OCI-LY1 (cell line): ENCODE data around the gene MTFR2.

Experiments
- H2AFZ ChIP-seq: fragments of 200-600 bp; sonication (generic), shearing (Covaris generic); 2 replicates; pipeline ENCODE4 v1.6.0; 2014; ENCODE audit warnings: antibody characterized with exemption, mild to moderate bottlenecking, low read length
- H3F3A ChIP-seq: fragments of 200-600 bp; sonication (generic), shearing (Covaris generic); 2 replicates; pipeline ENCODE4 v1.6.0; 2014; ENCODE audit warnings: mild to moderate bottlenecking, antibody characterized with exemption, low read length, moderate library complexity; ENCODE audit not compliant: insufficient read depth
- H3K27ac ChIP-seq: fragments of 200-600 bp; sonication (generic); 2 replicates; pipeline ENCODE4 v1.5.1; 2014; ENCODE audit warnings: low read length, mixed run types, mild to moderate bottlenecking, low read depth; ENCODE audit not compliant: poor library complexity, severe bottlenecking
- H3K27me3 ChIP-seq: fragments of 200-600 bp; sonication (generic); 2 replicates; pipeline ENCODE4 v1.6.0; 2014; ENCODE audit warnings: antibody characterized with exemption, mild to moderate bottlenecking, low read length, moderate library complexity; ENCODE audit not compliant: insufficient read depth
- H3K36me3 ChIP-seq: fragments of 200-600 bp; sonication (generic); 2 replicates; pipeline ENCODE4 v1.6.1; 2014; ENCODE audit warnings: mild to moderate bottlenecking, antibody characterized with exemption, low read length, moderate library complexity, mixed read lengths; ENCODE audit not compliant: insufficient read depth
- H3K4me1 ChIP-seq: fragments of 200-600 bp; sonication (generic); 2 replicates; pipeline ENCODE4 v1.5.1; 2014; ENCODE audit warnings: mild to moderate bottlenecking, low read length, moderate library complexity; ENCODE audit not compliant: insufficient read depth, severe bottlenecking
- H3K4me2 ChIP-seq: fragments of 200-600 bp; sonication (generic), shearing (Covaris generic); 2 replicates; pipeline ENCODE4 v1.6.1; 2014; ENCODE audit warnings: low read length
- H3K4me3 ChIP-seq: fragments of 200-600 bp; sonication (generic); 2 replicates; pipeline ENCODE4 v1.5.1; 2014; ENCODE audit warnings: low read length, low read depth, mild to moderate bottlenecking, mixed read lengths; ENCODE audit not compliant: poor library complexity, severe bottlenecking
- H3K79me2 ChIP-seq: fragments of 200-600 bp; shearing (Covaris generic); 2 replicates; pipeline ENCODE4 v1.6.1; 2016; ENCODE audit warnings: mixed run types, low read length, mixed read lengths; ENCODE audit not compliant: insufficient read depth
- H3K9ac ChIP-seq: fragments of 200-600 bp; sonication (generic), shearing (Covaris generic); 2 replicates; pipeline ENCODE4 v1.6.1; 2014; ENCODE audit warnings: mild to moderate bottlenecking, low read length, mixed read lengths
- H3K9me2 ChIP-seq: fragments of 200-600 bp; sonication (generic), shearing (Covaris generic); 2 replicates; pipeline ENCODE4 v1.6.1; 2014; ENCODE audit warnings: low read depth, mild to moderate bottlenecking, low read length, mixed read lengths
- H3K9me3 ChIP-seq: fragments of 200-600 bp; shearing (Covaris generic); 2 replicates; pipeline ENCODE4 v1.6.1; 2014; ENCODE audit warnings: low read length, mixed read lengths
- H4K20me1 ChIP-seq: fragments of 200-600 bp; sonication (generic), shearing (Covaris generic); 2 replicates; pipeline ENCODE4 v1.6.0; 2016; ENCODE audit warnings: mild to moderate bottlenecking, low read length; ENCODE audit not compliant: insufficient read depth
- EZH2 ChIP-seq: fragments of 200-600 bp; sonication (generic), shearing (Covaris generic); IDR thresholded peaks from 2 replicates; pipeline ENCODE4 v1.8.0; 2017; ENCODE audit warnings: borderline replicate concordance, mixed run types, mild to moderate bottlenecking, antibody characterized with exemption, low read length, moderate library complexity, mixed read lengths
- TF ChIP-seq, protein P1 (sequence below): fragments of 200-600 bp; sonication (generic), shearing (Covaris generic); IDR thresholded peaks from 2 replicates; pipeline ENCODE4 v1.5.1; 2017; ENCODE audit warnings: mild to moderate bottlenecking, antibody characterized with exemption, low read length, moderate library complexity, mixed read lengths

The MTFR2 gene

GRCh38 chr6:136284909-136285308 lies 34.8 kb upstream of the MTFR2 start:
- Histone ChIP-seq H3K9ac (no peak overlapping the region; the same call in 1 of the 2 replicates), H3K27me3 (no peaks in the 10 kb centered on the region), H3K9me3 (no peaks in the 10 kb centered on the region), H3K36me3 (peaks cover 68% of the 10 kb centered on the region), H4K20me1 (peaks cover 12% of the 10 kb centered on the region), H3K4me2 (peak overlapping the region; percentile 44), H3K4me1 (peaks cover 69% of the 10 kb centered on the region), H2AFZ (no peak overlapping the region), H3K9me2 (no peaks in the 10 kb centered on the region), H3K4me3 (peak overlapping the region; percentile 31), H3F3A (no peaks in the 10 kb centered on the region), H3K79me2 (peaks cover 92% of the 10 kb centered on the region), H3K27ac (no peak overlapping the region)
- no peak for TF ChIP-seq EZH2
- TF ChIP-seq, protein P1, sequence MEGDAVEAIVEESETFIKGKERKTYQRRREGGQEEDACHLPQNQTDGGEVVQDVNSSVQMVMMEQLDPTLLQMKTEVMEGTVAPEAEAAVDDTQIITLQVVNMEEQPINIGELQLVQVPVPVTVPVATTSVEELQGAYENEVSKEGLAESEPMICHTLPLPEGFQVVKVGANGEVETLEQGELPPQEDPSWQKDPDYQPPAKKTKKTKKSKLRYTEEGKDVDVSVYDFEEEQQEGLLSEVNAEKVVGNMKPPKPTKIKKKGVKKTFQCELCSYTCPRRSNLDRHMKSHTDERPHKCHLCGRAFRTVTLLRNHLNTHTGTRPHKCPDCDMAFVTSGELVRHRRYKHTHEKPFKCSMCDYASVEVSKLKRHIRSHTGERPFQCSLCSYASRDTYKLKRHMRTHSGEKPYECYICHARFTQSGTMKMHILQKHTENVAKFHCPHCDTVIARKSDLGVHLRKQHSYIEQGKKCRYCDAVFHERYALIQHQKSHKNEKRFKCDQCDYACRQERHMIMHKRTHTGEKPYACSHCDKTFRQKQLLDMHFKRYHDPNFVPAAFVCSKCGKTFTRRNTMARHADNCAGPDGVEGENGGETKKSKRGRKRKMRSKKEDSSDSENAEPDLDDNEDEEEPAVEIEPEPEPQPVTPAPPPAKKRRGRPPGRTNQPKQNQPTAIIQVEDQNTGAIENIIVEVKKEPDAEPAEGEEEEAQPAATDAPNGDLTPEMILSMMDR: no peak

DNA sequence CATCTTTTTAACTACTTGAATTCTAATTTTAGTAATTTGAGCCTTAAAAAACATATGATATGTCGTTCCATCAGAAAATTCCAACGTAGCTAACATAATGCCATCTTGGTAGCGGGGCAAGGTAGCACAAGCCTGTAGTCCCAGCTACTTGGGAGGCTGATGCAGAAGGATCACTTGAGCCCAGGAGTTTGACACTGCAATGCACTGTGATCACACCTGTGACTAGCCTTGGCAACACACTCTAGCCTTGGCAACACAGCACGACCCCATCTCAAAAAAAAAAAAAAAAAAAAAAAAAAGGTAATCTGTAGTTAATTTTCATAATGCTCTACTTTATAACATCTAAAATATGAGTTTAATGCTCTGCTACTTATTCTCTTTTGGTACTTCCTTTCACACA lies 32.8 kb upstream of the MTFR2 start:
- TF ChIP-seq, protein P1: no peak
- Histone ChIP-seq H3K9ac (no peak overlapping the region), H3K4me2 (peak overlapping the region; percentile 39; the same call in 1 of the 2 replicates), H3K27ac (no peak overlapping the region), H3F3A (no peaks in the 10 kb centered on the region), H3K36me3 (peaks cover 71% of the 10 kb centered on the region), H3K79me2 (peaks cover 94% of the 10 kb centered on the region), H2AFZ (no peak overlapping the region), H3K4me1 (peaks cover 62% of the 10 kb centered on the region), H4K20me1 (peaks cover 10% of the 10 kb centered on the region), H3K9me3 (no peaks in the 10 kb centered on the region), H3K27me3 (no peaks in the 10 kb centered on the region), H3K4me3 (no peak overlapping the region), H3K9me2 (no peaks in the 10 kb centered on the region)

DNA sequence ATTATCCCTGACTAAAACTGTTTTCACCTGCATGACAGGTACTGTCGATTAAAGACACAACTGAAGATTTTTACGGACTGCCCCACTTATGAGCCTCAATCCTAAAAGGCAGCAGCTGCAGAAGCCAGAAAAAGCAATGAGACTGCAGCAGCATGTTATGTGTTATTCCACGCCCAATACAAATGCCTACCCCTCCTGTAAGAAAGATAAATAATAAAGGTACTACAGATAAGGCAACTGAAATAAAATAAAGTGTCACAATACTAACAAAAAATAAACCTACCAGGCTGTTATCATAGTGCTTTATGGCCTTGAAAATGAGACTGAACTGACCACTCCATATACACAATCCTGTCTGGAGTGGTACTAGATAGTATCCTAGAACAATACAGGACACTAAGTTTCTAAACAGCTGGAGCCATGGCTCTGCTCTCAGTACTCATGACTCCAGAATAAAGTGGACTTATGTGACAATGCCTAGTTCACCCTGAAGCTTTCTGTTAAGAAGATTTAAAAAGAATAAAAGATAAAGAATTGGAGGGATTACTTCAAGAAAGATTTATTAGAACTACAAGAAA lies 30.0 kb upstream of the MTFR2 start:
- Histone ChIP-seq H3K27ac (no peak overlapping the region), H3K9me2 (no peaks in the 10 kb centered on the region), H3K4me2 (no peak overlapping the region), H3K4me1 (peaks cover 35% of the 10 kb centered on the region), H3K27me3 (no peaks in the 10 kb centered on the region), H3K36me3 (peaks cover 78% of the 10 kb centered on the region), H3K9me3 (no peaks in the 10 kb centered on the region), H2AFZ (no peak overlapping the region), H3F3A (no peaks in the 10 kb centered on the region), H3K9ac (no peak overlapping the region), H3K79me2 (peaks cover 70% of the 10 kb centered on the region), H3K4me3 (no peak overlapping the region), H4K20me1 (peaks cover 10% of the 10 kb centered on the region)
- TF ChIP-seq, protein P1: no peak
- no peak for TF ChIP-seq EZH2
